Activated naive CD8-positive, alpha-beta T cell (primary cell): ENCODE measurements around the gene KCNS3.

ENCODE experiments used
- H3K27ac Mint-ChIP-seq: one replicate; pipeline ENCODE4 v1.8.0; 2021; ENCODE audit warnings: mixed read lengths
- H3K27me3 Mint-ChIP-seq: one replicate; pipeline ENCODE4 v1.8.0; 2021; ENCODE audit warnings: mixed read lengths
- H3K36me3 Mint-ChIP-seq: one replicate; pipeline ENCODE4 v1.8.0; 2021; ENCODE audit warnings: mixed read lengths
- H3K4me1 Mint-ChIP-seq: one replicate; pipeline ENCODE4 v1.8.0; 2021; ENCODE audit warnings: low read depth, mixed read lengths
- H3K4me3 Mint-ChIP-seq: one replicate; pipeline ENCODE4 v1.8.0; 2021; ENCODE audit warnings: mild to moderate bottlenecking, mixed read lengths
- H3K9me3 Mint-ChIP-seq: one replicate; pipeline ENCODE4 v1.8.0; 2021; ENCODE audit warnings: low read depth, mixed read lengths

KCNS3 gene

GRCh38 chr2:17910980-17911379, 32.5 kb downstream of the KCNS3 start:
- Mint-ChIP-seq H3K27ac (no peak overlapping the region), H3K27me3 (peaks cover 11% of the 10 kb centered on the region), H3K36me3 (no peaks in the 10 kb centered on the region), H3K4me3 (no peak overlapping the region), H3K9me3 (peaks cover 5% of the 10 kb centered on the region), H3K4me1 (no peaks in the 10 kb centered on the region)

- Mint-ChIP-seq H3K36me3 (no peaks in the 10 kb centered on the region), H3K27ac (no peak overlapping the region), H3K4me1 (no peaks in the 10 kb centered on the region), H3K4me3 (no peak overlapping the region), H3K27me3 (peaks cover 11% of the 10 kb centered on the region), H3K9me3 (peaks cover 5% of the 10 kb centered on the region)
Measured at GRCh38 chr2:17911491-17912260, 33.2 kb downstream of the KCNS3 start.

GRCh38 chr2:17912266-17912691, 33.8 kb downstream of the KCNS3 start:
- Mint-ChIP-seq H3K36me3 (no peaks in the 10 kb centered on the region), H3K4me3 (no peak overlapping the region), H3K27me3 (peaks cover 11% of the 10 kb centered on the region), H3K4me1 (no peaks in the 10 kb centered on the region), H3K9me3 (peaks cover 5% of the 10 kb centered on the region), H3K27ac (no peak overlapping the region)

- no peaks in the 10 kb centered on the region for H3K4me1 Mint-ChIP-seq
- H3K9me3 Mint-ChIP-seq = no peaks in the 10 kb centered on the region
- H3K4me3 Mint-ChIP-seq = no peak overlapping the region
- H3K36me3 Mint-ChIP-seq = no peaks in the 10 kb centered on the region
- H3K27ac Mint-ChIP-seq = no peak overlapping the region
- peaks cover 8% of the 10 kb centered on the region for H3K27me3 Mint-ChIP-seq
Measured at GRCh38 chr2:17915099-17915498, 36.6 kb downstream of the KCNS3 start.

- no peaks in the 10 kb centered on the region for H3K4me1 Mint-ChIP-seq
- H3K9me3 Mint-ChIP-seq = no peaks in the 10 kb centered on the region
- H3K27ac Mint-ChIP-seq = no peak overlapping the region
- H3K4me3 Mint-ChIP-seq = no peak overlapping the region
- peaks cover 6% of the 10 kb centered on the region for H3K27me3 Mint-ChIP-seq
- H3K36me3 Mint-ChIP-seq = no peaks in the 10 kb centered on the region
Measured at GRCh38 chr2:17915811-17916518, 37.5 kb downstream of the KCNS3 start.

DNA sequence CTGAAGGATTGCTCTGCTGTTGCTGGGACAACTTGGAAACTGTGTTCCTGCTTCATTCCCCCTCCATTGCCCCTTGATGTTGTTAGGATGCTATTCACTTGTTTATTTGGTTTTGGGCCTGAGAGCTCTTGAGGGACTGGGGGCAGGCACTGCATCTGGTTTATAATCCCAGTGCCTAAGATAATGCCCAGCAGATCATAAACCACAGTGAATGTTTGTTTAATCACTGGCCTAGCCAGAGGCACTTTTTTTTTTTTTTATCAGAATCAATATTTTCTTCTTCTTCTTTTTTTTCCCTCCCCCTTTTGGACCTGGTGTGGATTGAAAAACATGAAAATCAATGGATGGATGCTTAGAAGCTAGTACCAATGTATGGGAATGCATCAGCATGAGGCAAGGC, 38.1 kb downstream of the KCNS3 start:
- Mint-ChIP-seq H3K27ac (no peak overlapping the region), H3K36me3 (no peaks in the 10 kb centered on the region), H3K4me3 (no peak overlapping the region), H3K4me1 (no peaks in the 10 kb centered on the region), H3K27me3 (peaks cover 4% of the 10 kb centered on the region), H3K9me3 (no peaks in the 10 kb centered on the region)

DNA sequence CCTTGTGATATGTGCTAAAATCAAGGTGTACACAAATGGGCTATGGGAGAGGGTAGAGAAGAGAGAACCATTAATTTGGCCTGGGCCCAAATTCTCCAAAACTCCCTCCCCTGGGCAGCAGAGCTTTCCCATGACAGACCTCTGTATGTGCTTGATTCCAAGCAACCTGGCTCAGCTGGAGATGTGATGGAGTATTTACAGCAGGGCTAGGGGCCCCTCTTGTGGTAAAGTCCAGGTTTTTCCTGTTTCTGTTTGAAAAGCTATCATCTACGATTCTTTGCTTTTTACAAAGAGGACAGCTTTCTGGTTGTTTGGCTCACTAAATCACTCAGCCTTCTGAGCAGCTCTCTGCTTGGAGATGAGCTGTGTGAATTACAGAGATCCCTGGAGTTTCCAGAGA, 40.3 kb downstream of the KCNS3 start:
- Mint-ChIP-seq H3K27ac (no peak overlapping the region), H3K36me3 (no peaks in the 10 kb centered on the region), H3K4me1 (no peaks in the 10 kb centered on the region), H3K27me3 (peaks cover 2% of the 10 kb centered on the region), H3K4me3 (no peak overlapping the region), H3K9me3 (no peaks in the 10 kb centered on the region)

GRCh38 chr2:17930773-17931172, 52.3 kb downstream of the KCNS3 start:
- Mint-ChIP-seq H3K4me3 (no peak overlapping the region), H3K4me1 (no peaks in the 10 kb centered on the region), H3K9me3 (no peaks in the 10 kb centered on the region), H3K27me3 (no peaks in the 10 kb centered on the region), H3K27ac (no peak overlapping the region), H3K36me3 (no peaks in the 10 kb centered on the region)

DNA sequence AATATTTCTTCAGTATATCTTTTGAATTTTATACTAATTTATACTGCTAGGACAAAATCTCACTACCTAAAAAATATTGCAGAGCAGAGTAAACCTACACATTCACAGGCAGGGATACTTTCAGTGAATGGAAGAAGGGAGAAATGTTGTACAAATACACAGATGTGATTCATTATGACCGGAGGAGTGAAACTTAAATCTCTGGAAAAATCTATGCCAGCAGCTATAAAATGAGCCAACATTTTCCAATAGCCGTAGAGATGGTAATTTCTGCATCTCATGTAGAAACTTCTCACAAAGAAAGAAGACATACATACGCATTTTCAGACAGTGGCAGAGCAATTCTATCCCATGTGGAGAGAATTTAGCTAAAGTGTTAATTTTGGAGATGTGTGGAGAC, 54.8 kb downstream of the KCNS3 start:
- Mint-ChIP-seq H3K36me3 (no peaks in the 10 kb centered on the region), H3K27ac (no peak overlapping the region), H3K4me1 (no peaks in the 10 kb centered on the region), H3K9me3 (no peaks in the 10 kb centered on the region), H3K27me3 (no peaks in the 10 kb centered on the region), H3K4me3 (no peak overlapping the region)

GRCh38 chr2:17934721-17935120, 56.3 kb downstream of the KCNS3 start:
- H3K4me1 Mint-ChIP-seq = no peaks in the 10 kb centered on the region
- no peaks in the 10 kb centered on the region for H3K36me3 Mint-ChIP-seq
- peaks cover 3% of the 10 kb centered on the region for H3K27me3 Mint-ChIP-seq
- H3K27ac Mint-ChIP-seq = no peak overlapping the region
- no peak overlapping the region for H3K4me3 Mint-ChIP-seq
- H3K9me3 Mint-ChIP-seq = peaks cover 3% of the 10 kb centered on the region

DNA sequence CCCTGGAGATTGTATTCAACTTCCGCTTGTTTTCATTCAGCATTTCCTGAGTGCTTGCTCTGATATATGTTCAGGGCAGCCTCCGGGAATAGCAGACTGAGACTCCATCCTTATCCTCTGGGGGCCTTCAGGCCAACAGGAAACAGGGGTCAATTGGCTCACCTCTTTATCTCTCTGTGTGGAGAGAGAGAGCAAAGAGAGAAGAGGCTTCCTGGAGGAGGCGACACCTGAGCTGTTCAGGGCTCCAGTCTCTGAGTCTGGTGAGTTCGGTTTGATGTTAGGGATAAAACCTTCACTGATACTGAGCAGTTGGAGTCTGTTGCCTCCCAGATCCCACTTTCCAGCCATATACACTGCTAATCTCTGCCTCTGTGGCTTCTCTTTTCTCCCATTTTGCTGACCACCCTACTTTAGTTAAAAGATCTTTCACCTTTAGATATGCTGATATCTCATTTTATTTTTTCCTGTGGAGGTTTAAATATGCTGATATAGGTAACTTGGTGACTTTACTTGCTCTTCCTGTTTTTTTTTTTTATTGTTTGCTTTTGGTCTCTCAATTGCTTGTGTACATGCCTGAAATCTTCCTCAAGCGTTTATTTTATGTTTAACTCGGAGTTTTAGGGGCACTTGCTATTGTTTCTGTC, 56.9 kb downstream of the KCNS3 start:
- no peaks in the 10 kb centered on the region for H3K36me3 Mint-ChIP-seq
- no peaks in the 10 kb centered on the region for H3K4me1 Mint-ChIP-seq
- no peak overlapping the region for H3K4me3 Mint-ChIP-seq
- H3K27ac Mint-ChIP-seq = no peak overlapping the region
- H3K9me3 Mint-ChIP-seq = peaks cover 3% of the 10 kb centered on the region
- H3K27me3 Mint-ChIP-seq = peaks cover 3% of the 10 kb centered on the region

DNA sequence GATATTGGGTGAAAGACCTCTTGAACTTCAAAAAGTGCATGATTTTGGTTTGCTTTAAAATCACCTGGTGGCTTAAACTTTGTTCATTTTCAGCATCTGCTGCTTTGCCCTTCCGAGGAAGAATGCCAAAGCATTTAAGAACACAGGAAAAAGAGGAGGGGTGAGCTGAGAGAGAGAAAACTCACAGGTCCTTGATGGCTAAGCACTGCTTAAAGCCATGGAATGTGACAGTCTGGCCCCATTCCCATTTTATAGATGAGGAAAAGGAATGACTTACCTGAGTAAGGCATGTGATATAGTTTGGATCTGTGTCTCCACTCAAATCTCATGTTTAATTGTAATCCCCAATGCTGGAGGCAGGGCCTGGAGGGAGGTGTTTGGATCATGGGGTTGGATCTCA, 58.1 kb downstream of the KCNS3 start:
- Mint-ChIP-seq H3K27me3 (peaks cover 3% of the 10 kb centered on the region), H3K36me3 (no peaks in the 10 kb centered on the region)

DNA sequence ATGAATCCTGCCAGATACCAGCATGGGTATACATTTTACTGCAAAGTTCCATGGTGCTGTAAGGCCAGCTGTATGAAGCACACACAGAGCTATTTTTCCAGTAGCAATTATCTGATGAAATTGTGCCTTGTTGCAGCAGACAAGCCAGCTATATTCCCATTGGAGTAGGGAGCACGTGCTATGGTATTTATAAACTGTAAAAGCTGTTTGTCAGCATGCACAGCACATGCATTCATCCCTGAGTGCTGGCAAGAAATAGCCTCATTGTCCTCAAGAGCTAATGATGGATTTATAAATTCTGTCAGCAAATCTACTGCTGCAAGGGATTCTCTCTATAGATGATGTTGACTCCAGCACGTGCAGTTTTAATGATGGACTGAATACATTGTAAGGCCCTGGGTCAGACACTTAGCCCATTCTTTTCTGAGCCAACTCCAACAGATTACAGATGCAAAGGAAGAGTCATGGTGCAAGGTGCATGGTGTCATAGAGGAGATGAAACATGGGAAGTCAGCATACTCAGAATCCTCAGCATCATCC, 61.7 kb downstream of the KCNS3 start:
- H3K27ac Mint-ChIP-seq = no peak overlapping the region
- H3K9me3 Mint-ChIP-seq = peaks cover 3% of the 10 kb centered on the region
- no peaks in the 10 kb centered on the region for H3K36me3 Mint-ChIP-seq
- no peak overlapping the region for H3K4me3 Mint-ChIP-seq
- no peaks in the 10 kb centered on the region for H3K4me1 Mint-ChIP-seq
- H3K27me3 Mint-ChIP-seq = peaks cover 5% of the 10 kb centered on the region

More for the DNA sequence above, 58.1 kb downstream of the KCNS3 start:
- Mint-ChIP-seq H3K4me3 (no peak overlapping the region), H3K4me1 (no peaks in the 10 kb centered on the region), H3K27ac (no peak overlapping the region), H3K9me3 (peaks cover 3% of the 10 kb centered on the region)

GRCh38 chr2:17943444-17943843, 65.0 kb downstream of the KCNS3 start:
- Mint-ChIP-seq H3K4me3 (no peak overlapping the region), H3K36me3 (no peaks in the 10 kb centered on the region), H3K4me1 (no peaks in the 10 kb centered on the region), H3K9me3 (peaks cover 2% of the 10 kb centered on the region), H3K27me3 (peaks cover 4% of the 10 kb centered on the region), H3K27ac (no peak overlapping the region)

DNA sequence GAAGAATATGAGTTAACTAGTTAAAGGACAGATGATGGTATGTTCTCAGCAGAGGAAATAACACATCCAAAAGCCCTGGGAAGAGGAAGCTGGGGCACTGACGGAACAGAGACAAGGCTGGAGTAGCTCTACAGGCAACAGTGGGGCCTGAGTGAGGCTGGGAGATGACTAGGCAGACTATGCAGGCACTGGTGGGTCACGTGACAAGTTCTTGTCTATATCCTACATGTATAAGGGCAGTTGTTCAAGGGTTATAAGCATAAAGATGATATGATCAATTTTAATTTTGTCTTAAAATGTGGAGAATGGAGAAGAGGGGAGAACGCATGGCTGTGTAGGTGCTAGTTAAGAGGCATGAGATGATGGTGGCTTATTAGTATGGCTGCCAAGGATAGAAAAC, 68.6 kb downstream of the KCNS3 start:
- no peaks in the 10 kb centered on the region for H3K36me3 Mint-ChIP-seq
- H3K9me3 Mint-ChIP-seq = no peaks in the 10 kb centered on the region
- H3K27ac Mint-ChIP-seq = no peak overlapping the region
- peaks cover 2% of the 10 kb centered on the region for H3K27me3 Mint-ChIP-seq
- no peaks in the 10 kb centered on the region for H3K4me1 Mint-ChIP-seq
- H3K4me3 Mint-ChIP-seq = no peak overlapping the region
